OCI-LY1 (cell line): ENCODE results near the gene DTD2.
A peak's percentile ranks its signal among the peaks of the same experiment; 100 is the strongest.

Experiments
- H2AFZ ChIP-seq: fragments of 200-600 bp; sonication (generic), shearing (Covaris generic); 2 replicates; pipeline ENCODE4 v1.6.0; 2014; ENCODE audit warnings: antibody characterized with exemption, mild to moderate bottlenecking, low read length
- H3F3A ChIP-seq: fragments of 200-600 bp; sonication (generic), shearing (Covaris generic); 2 replicates; pipeline ENCODE4 v1.6.0; 2014; ENCODE audit warnings: mild to moderate bottlenecking, antibody characterized with exemption, low read length, moderate library complexity; ENCODE audit not compliant: insufficient read depth
- H3K27ac ChIP-seq: fragments of 200-600 bp; sonication (generic); 2 replicates; pipeline ENCODE4 v1.5.1; 2014; ENCODE audit warnings: low read length, mixed run types, mild to moderate bottlenecking, low read depth; ENCODE audit not compliant: poor library complexity, severe bottlenecking
- H3K27me3 ChIP-seq: fragments of 200-600 bp; sonication (generic); 2 replicates; pipeline ENCODE4 v1.6.0; 2014; ENCODE audit warnings: antibody characterized with exemption, mild to moderate bottlenecking, low read length, moderate library complexity; ENCODE audit not compliant: insufficient read depth
- H3K36me3 ChIP-seq: fragments of 200-600 bp; sonication (generic); 2 replicates; pipeline ENCODE4 v1.6.1; 2014; ENCODE audit warnings: mild to moderate bottlenecking, antibody characterized with exemption, low read length, moderate library complexity, mixed read lengths; ENCODE audit not compliant: insufficient read depth
- H3K4me1 ChIP-seq: fragments of 200-600 bp; sonication (generic); 2 replicates; pipeline ENCODE4 v1.5.1; 2014; ENCODE audit warnings: mild to moderate bottlenecking, low read length, moderate library complexity; ENCODE audit not compliant: insufficient read depth, severe bottlenecking
- H3K4me2 ChIP-seq: fragments of 200-600 bp; sonication (generic), shearing (Covaris generic); 2 replicates; pipeline ENCODE4 v1.6.1; 2014; ENCODE audit warnings: low read length
- H3K4me3 ChIP-seq: fragments of 200-600 bp; sonication (generic); 2 replicates; pipeline ENCODE4 v1.5.1; 2014; ENCODE audit warnings: low read length, low read depth, mild to moderate bottlenecking, mixed read lengths; ENCODE audit not compliant: poor library complexity, severe bottlenecking
- H3K79me2 ChIP-seq: fragments of 200-600 bp; shearing (Covaris generic); 2 replicates; pipeline ENCODE4 v1.6.1; 2016; ENCODE audit warnings: mixed run types, low read length, mixed read lengths; ENCODE audit not compliant: insufficient read depth
- H3K9ac ChIP-seq: fragments of 200-600 bp; sonication (generic), shearing (Covaris generic); 2 replicates; pipeline ENCODE4 v1.6.1; 2014; ENCODE audit warnings: mild to moderate bottlenecking, low read length, mixed read lengths
- H3K9me2 ChIP-seq: fragments of 200-600 bp; sonication (generic), shearing (Covaris generic); 2 replicates; pipeline ENCODE4 v1.6.1; 2014; ENCODE audit warnings: low read depth, mild to moderate bottlenecking, low read length, mixed read lengths
- H3K9me3 ChIP-seq: fragments of 200-600 bp; shearing (Covaris generic); 2 replicates; pipeline ENCODE4 v1.6.1; 2014; ENCODE audit warnings: low read length, mixed read lengths
- H4K20me1 ChIP-seq: fragments of 200-600 bp; sonication (generic), shearing (Covaris generic); 2 replicates; pipeline ENCODE4 v1.6.0; 2016; ENCODE audit warnings: mild to moderate bottlenecking, low read length; ENCODE audit not compliant: insufficient read depth
- EZH2 ChIP-seq: fragments of 200-600 bp; sonication (generic), shearing (Covaris generic); IDR thresholded peaks from 2 replicates; pipeline ENCODE4 v1.8.0; 2017; ENCODE audit warnings: borderline replicate concordance, mixed run types, mild to moderate bottlenecking, antibody characterized with exemption, low read length, moderate library complexity, mixed read lengths
- TF ChIP-seq, protein P1 (sequence below): fragments of 200-600 bp; sonication (generic), shearing (Covaris generic); IDR thresholded peaks from 2 replicates; pipeline ENCODE4 v1.5.1; 2017; ENCODE audit warnings: mild to moderate bottlenecking, antibody characterized with exemption, low read length, moderate library complexity, mixed read lengths

Gene DTD2

DNA sequence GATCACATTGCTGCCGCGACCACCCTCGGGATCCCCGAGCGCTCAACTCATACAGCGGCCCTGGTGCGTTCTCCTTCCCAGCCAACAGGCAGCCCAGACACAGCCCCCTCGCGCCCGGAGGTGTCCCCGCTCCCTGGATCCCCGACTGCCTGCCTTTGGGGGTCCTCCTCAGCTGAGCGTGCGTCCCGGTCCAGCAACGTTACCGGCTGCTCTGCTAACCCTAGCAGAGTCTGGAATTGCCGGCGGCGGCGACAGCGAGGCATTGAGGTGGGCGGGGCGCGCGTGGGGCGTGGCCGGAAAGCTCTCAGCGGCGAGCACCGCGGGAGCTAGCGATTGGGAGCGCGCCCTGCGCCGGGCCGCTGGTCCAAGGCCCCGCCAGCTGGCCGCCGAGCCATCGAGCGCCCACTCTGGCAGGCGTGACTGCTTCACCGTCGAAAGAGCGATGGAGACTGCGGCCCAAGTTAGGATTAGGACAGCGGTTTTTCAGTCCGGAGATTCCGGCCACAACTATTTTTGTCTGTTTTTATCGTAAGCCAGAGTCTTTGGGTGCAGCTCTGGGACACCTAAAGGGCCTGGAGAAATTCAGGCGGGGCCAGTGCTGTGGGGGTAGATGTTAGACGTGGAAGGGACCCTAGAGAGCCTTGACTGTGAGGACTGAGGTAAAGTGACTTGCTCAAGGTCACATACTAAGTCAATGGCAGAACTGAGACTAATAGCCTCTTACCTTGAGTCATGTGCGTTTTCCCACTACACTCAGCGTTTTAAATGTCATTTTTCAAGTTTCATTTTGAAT lies 36.8 kb downstream of the DTD2 start, which contains the start of gene HEATR5A:
Gene HEATR5A (minus strand): TSS at position 232 of the 793 bp plus-strand sequence. CDS start 17,575 bp downstream, outside the sequence.
- H3K4me3 ChIP-seq, result peak within 1 kb of the TSS; percentile 83
- peaks cover 11% of the 10 kb centered on the region; the same call in 1 of the 2 replicates for H3K79me2 ChIP-seq
- H4K20me1 ChIP-seq, result no peaks in the 10 kb centered on the region
- TF ChIP-seq, protein P1, sequence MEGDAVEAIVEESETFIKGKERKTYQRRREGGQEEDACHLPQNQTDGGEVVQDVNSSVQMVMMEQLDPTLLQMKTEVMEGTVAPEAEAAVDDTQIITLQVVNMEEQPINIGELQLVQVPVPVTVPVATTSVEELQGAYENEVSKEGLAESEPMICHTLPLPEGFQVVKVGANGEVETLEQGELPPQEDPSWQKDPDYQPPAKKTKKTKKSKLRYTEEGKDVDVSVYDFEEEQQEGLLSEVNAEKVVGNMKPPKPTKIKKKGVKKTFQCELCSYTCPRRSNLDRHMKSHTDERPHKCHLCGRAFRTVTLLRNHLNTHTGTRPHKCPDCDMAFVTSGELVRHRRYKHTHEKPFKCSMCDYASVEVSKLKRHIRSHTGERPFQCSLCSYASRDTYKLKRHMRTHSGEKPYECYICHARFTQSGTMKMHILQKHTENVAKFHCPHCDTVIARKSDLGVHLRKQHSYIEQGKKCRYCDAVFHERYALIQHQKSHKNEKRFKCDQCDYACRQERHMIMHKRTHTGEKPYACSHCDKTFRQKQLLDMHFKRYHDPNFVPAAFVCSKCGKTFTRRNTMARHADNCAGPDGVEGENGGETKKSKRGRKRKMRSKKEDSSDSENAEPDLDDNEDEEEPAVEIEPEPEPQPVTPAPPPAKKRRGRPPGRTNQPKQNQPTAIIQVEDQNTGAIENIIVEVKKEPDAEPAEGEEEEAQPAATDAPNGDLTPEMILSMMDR, result peak; percentile 15; the same call in 1 of the 2 replicates
- no peak for TF ChIP-seq EZH2
- no peaks in the 10 kb centered on the region for H3K27me3 ChIP-seq
- peak within 1 kb of the TSS; percentile 69 for H3K4me2 ChIP-seq
- H3K4me1 ChIP-seq, result peaks cover 40% of the 10 kb centered on the region
- H3K27ac ChIP-seq, result peak within 1 kb of the TSS; percentile 56
- H3K9ac ChIP-seq, result peak within 1 kb of the TSS; percentile 80
- H3K9me3 ChIP-seq, result no peaks in the 10 kb centered on the region
- no peaks in the 10 kb centered on the region for H3K9me2 ChIP-seq
- H3F3A ChIP-seq, result no peaks in the 10 kb centered on the region
- H3K36me3 ChIP-seq, result no peaks in the 10 kb centered on the region
- H2AFZ ChIP-seq, result peak within 1 kb of the TSS; percentile 17; the same call in 1 of the 2 replicates

DNA sequence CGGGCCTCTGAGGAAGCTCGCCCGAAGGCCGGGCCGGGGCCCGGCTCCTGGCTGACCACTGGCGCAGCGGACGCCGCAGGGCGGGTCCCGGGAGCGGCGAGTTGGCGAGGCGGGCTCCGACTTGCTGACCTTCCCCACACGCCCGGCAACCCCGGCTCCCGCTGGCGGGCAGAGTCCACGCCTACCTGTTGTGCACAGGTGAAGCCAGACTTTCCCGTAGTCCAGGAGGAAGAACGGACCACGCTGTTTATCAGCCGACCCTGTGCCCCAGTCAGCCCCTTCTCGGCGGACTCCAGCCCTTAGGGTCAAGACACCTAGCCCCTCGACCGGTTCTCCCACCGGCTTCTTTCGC lies 37.4 kb downstream of the DTD2 start:
- H3K27ac ChIP-seq, result no peak overlapping the region
- H3K9ac ChIP-seq, result peak overlapping the region; percentile 80
- H3K4me1 ChIP-seq, result peaks cover 42% of the 10 kb centered on the region
- peaks cover 11% of the 10 kb centered on the region; the same call in 1 of the 2 replicates for H3K79me2 ChIP-seq
- H3K36me3 ChIP-seq, result no peaks in the 10 kb centered on the region
- H2AFZ ChIP-seq, result no peak overlapping the region
- no peaks in the 10 kb centered on the region for H3K27me3 ChIP-seq
- H4K20me1 ChIP-seq, result no peaks in the 10 kb centered on the region
- H3F3A ChIP-seq, result no peaks in the 10 kb centered on the region
- no peaks in the 10 kb centered on the region for H3K9me2 ChIP-seq
- peak overlapping the region; percentile 69 for H3K4me2 ChIP-seq
- TF ChIP-seq, protein P1, result no peak
- TF ChIP-seq EZH2, result no peak
- peak overlapping the region; percentile 83 for H3K4me3 ChIP-seq
- H3K9me3 ChIP-seq, result no peaks in the 10 kb centered on the region

DNA sequence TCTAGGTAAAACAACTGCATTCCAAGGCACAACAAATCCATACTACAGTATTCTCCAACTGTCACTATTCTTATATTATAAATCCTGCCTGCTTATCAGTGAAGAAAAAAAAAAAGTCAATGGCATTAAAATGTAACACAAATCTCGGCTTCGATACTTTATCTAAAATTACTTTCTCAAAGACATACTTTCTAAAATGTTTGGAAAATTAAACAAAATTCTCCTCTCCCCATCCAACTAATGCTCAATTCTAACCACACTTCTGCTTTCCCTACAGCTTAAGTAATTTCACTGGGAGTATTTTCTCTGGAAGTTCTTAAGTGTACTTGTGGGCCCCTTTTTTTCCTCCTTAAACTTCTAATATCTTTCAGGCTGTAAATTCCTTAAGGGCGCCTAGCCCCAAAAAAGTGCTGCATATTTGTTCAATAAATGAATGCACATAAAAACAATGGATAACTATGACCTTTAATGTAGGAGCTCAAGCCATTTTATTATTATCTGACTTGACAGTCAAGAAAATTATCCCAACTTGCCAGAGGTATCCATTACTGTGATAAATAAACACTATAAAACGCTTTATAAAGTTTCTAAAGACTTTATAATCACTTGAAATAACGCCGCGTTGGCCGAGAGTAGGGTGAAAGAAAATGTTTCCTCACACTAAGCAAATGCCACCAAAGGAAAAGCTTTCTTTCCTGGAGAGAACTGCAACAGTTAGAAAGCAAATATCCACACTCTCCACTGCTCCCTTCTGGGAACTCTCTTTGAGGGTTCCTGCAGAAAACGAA lies 37.9 kb downstream of the DTD2 start:
- no peak for TF ChIP-seq EZH2
- TF ChIP-seq, protein P1, result no peak
- H3K4me3 ChIP-seq, result peak overlapping the region; percentile 83
- peak overlapping the region; percentile 80 for H3K9ac ChIP-seq
- H3K4me1 ChIP-seq, result peaks cover 42% of the 10 kb centered on the region
- no peaks in the 10 kb centered on the region for H3K9me3 ChIP-seq
- peaks cover 11% of the 10 kb centered on the region; the same call in 1 of the 2 replicates for H3K79me2 ChIP-seq
- H3F3A ChIP-seq, result no peaks in the 10 kb centered on the region
- H3K36me3 ChIP-seq, result no peaks in the 10 kb centered on the region
- H2AFZ ChIP-seq, result no peak overlapping the region
- H3K27me3 ChIP-seq, result no peaks in the 10 kb centered on the region
- no peak overlapping the region for H3K27ac ChIP-seq
- peak overlapping the region; percentile 69 for H3K4me2 ChIP-seq
- H3K9me2 ChIP-seq, result no peaks in the 10 kb centered on the region
- no peaks in the 10 kb centered on the region for H4K20me1 ChIP-seq
